HG02852 (cell line): ENCODE measurements around the gene FSTL5.

Source experiments
- ATAC-seq: cut with Tn5 transposase; IDR thresholded peaks from one replicate; pipeline ENCODE4 v1.9.1; 2021; ENCODE audit warnings: mild to moderate bottlenecking, moderate library complexity; ENCODE audit not compliant: unreplicated experiment

The FSTL5 gene

DNA sequence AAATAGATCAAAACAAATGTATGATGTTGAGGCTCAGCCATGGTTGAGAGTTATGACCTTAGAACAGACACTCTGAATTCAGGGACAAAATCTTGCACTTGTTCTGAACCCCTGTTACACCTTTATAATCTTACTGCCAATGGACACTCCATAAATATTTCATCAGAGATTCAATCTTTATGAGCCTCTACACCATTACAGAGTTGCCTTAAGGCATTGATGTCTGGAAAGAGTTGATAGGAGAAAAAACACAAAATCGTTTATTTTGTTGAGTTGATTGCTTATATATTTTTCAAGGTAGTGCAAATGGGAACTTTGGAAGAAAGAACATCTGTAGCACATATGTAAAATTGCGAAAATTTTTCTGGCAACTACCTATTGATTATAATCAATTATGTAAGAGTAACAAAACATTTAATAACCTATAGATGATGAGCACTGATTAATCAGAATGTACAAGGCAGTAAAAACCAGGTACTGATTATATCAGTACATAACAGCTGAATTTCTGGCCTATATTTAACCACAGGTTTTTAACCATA, 568.5 kb downstream of the FSTL5 start:
- no peak for ATAC-seq

- ATAC-seq, result no peak
These were observed 578.8 kb downstream of the FSTL5 start for GRCh38 chr4:161585011-161585410.

GRCh38 chr4:161583549-161583948, 580.3 kb downstream of the FSTL5 start:
- no peak for ATAC-seq

GRCh38 chr4:161581262-161582230, 582.3 kb downstream of the FSTL5 start:
- ATAC-seq, result no peak

- ATAC-seq, result no peak
These were observed 586.1 kb downstream of the FSTL5 start for GRCh38 chr4:161577579-161578301.

- no peak for ATAC-seq
These were observed 590.0 kb downstream of the FSTL5 start for GRCh38 chr4:161573836-161574235.

- no peak for ATAC-seq
These were observed 599.5 kb downstream of the FSTL5 start for GRCh38 chr4:161564230-161564834.

DNA sequence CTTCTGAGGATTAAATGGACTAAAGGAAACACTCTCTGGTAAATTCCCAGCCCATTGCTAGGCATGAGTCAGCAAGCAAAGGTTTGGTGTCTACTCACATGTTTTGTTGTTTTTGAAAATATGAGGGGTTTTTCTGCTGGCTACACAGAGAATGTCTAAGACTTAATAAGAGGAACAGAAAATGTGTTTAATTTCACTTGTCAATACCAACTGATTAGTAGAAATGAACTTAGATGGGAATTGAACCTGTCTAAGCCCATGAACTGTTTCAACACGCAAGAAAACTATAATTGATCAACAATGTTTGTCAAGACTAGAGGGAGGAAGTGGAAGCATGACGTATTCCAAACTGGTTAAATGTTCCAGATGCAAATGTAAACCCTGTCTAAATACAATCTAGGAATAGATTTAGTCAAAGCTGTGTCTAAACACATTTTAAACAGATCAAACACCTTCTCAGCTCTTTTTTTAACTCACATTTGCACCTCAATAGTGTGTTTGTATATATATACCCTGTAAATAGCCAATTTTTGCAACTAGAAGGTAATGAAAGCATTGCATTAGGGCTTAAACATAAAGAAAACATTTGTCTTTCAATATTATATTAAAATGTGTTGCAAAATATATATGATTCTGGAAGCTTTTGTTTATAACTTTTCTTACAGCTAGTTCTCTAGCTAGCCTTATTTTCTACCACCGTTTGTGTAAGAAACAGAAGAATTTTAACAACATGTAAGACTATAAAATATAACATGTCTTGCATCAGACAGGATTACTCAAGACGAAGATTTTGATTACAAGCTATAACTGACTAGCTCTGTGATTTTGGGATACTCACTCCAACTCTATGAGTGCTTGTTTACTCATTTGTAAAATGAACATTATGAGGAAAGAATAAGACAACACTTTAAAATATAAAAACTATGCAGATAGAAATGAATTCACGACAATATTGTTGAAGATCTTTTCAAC, 607.8 kb downstream of the FSTL5 start:
- ATAC-seq, result peak; percentile 74

- no peak for ATAC-seq
These were observed 609.3 kb downstream of the FSTL5 start for GRCh38 chr4:161554372-161554990.

GRCh38 chr4:161546902-161547301, 616.9 kb downstream of the FSTL5 start:
- ATAC-seq, result no peak

GRCh38 chr4:161540265-161540664, 623.5 kb downstream of the FSTL5 start:
- no peak for ATAC-seq

GRCh38 chr4:161538941-161539340, 624.9 kb downstream of the FSTL5 start:
- no peak for ATAC-seq

DNA sequence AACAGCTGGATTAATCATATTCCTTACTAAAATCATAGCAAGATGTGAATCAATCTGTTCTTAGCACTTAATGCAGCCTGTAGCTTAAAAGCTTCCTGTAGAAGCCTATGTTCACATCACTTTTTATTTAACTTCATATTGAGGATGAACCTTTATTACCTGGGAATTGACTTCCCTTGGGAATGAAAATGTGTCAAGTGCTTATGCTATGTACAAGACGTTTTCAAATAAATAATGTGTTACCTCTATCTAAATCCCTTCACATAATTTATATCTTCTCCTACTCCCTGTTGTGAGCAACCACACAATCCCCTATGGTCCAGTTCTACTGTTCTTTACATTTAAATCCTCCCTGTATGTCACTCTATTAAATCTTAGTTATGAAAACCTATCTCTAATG, 633.1 kb downstream of the FSTL5 start:
- no peak for ATAC-seq

- ATAC-seq, result no peak
These were observed 638.7 kb downstream of the FSTL5 start for GRCh38 chr4:161525121-161525520.

DNA sequence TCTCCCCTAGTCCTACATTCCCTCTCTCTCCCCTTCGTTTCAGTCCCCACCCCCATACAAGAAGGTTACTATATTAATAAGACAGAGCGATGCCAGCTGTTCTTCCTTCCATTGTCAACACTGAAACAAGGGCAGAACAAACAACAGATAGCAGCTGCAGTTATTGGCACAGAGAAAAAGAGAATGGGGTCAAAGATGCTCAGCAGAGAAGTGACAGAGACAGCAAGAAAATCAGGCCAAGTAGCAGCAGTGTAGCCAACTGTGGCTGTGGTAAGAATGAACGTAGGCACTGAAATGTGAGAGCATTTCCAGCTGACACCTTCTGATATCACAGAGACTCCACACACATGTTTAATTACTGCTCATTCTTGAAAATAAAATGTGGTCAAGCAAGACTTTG, 641.8 kb downstream of the FSTL5 start:
- no peak for ATAC-seq

DNA sequence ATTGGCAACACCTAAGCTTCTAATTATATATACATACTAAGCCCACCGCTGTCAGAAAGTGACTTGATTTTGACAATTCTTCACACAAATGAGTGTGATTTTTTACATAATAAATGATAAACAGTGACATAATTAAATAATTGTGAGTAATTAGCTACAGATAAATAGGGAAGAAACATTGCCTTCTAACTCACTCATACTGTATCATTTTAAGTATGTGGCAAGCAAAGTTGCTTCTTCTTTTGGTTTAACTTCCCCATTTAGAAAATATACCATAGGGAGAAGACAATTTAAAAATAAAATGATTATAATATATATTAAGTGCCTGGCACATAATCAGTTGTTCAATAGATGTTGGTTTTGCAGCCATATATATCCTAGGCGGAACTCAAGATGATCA, 644.2 kb downstream of the FSTL5 start:
- ATAC-seq, result no peak

GRCh38 chr4:161517941-161518340, 645.9 kb downstream of the FSTL5 start:
- ATAC-seq, result no peak

- ATAC-seq, result no peak
These were observed 658.7 kb downstream of the FSTL5 start for GRCh38 chr4:161505141-161505540.

DNA sequence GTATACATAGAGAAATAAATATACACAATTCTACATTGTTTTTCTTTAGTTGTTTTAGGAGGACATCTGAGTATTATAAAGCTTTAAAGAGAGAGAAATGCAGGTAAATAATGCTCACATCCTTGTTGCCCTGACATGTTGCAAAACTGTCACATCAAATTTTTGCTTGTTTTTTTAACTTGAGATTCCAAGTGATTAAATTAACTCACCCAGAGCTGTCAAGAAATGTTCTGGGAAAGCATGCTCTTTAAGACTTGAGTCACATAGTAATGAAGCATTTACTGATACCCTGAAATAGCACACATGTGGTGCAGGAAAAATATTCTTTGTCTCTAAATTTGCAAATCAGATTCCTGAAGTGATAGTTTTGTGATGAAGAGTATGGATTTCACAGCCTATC, 665.6 kb downstream of the FSTL5 start:
- no peak for ATAC-seq

DNA sequence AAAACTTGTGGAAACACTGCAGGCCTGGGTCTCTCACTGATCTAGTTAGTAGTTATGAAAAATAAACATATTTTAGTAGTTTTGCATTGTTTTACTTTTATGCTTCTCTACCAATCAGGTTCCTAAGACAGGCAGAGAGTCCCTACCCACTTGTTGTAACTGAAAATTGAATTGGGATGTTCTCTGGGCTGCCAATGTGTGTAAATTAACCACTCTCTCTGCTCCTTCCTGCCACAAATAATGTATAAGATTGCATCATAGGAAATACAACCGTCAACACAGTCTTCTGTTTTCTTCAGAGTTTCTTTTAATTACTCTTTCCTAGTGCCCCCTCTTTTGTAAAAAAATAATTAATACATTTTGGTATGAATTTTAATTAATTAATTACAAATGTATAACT, 677.3 kb downstream of the FSTL5 start:
- no peak for ATAC-seq
